Activated naive CD4-positive, alpha-beta T cell treated with anti-CD3 and anti-CD28 coated beads, Interleukin-2, amount 50 U/mL, for 72 hours (primary cell): ENCODE measurements around the gene ADAMTS12. TPM values are rescaled to one million over a fixed set of nuclear protein-coding genes. Genes with fewer than 3 reads are reported as not detected.

Experiments used
- ATAC-seq, 2 donors: fragments of 150-1000 bp; cut with Tn5 transposase; 2 replicates each; pipeline ENCODE4 v1.10.0; 2021; ENCODE audit warnings: mild to moderate bottlenecking in 2 of 2, moderate library complexity in 2 of 2
- DNase-seq, 2 donors: peaks; one replicate each; pipeline ENCODE4 v3.0.0; 2021 to 2022; ENCODE audit warnings: low spot score in 2 of 2
- H3K27ac Mint-ChIP-seq, 2 donors: one replicate each; pipeline ENCODE4 v1.8.0; 2022; ENCODE audit warnings: mild to moderate bottlenecking in 2 of 2, mixed read lengths in 2 of 2
- H3K36me3 Mint-ChIP-seq, 2 donors: one replicate each; pipeline ENCODE4 v1.8.0; 2022; ENCODE audit warnings: mixed read lengths in 2 of 2
- H3K9me3 Mint-ChIP-seq, 2 donors: one replicate each; pipeline ENCODE4 v1.8.0; 2022; ENCODE audit warnings: mixed read lengths in 2 of 2
- total RNA-seq, 2 donors: library from RNA; stranded (reverse); gene quantifications; one replicate each; pipeline ENCODE4 v1.2.3, GENCODE V29; 2022

The ADAMTS12 gene
- total RNA-seq, 2 donors from 2014 or later: not detected

- DNase-seq: no peak
- ATAC-seq: no peak
- Mint-ChIP-seq H3K27ac (no peak overlapping the region), H3K9me3 (peaks cover 5 to 7% of the 10 kb centered on the region in 2 donors), H3K36me3 (no peaks in the 10 kb centered on the region)
These were observed 252.3 kb downstream of the ADAMTS12 start for GRCh38 chr5:33639474-33639873.

- Mint-ChIP-seq H3K27ac (no peak overlapping the region), H3K9me3 (peaks cover 4% of the 10 kb centered on the region in 2 donors), H3K36me3 (no peaks in the 10 kb centered on the region)
- DNase-seq: no peak
- no peak for ATAC-seq
These were observed 254.8 kb downstream of the ADAMTS12 start for GRCh38 chr5:33637011-33637410.

- Mint-ChIP-seq H3K27ac (no peak overlapping the region), H3K9me3 (peaks cover 6 to 7% of the 10 kb centered on the region in 2 donors), H3K36me3 (no peaks in the 10 kb centered on the region)
- DNase-seq (no peak), ATAC-seq (no peak)
These were observed 256.2 kb downstream of the ADAMTS12 start for GRCh38 chr5:33635582-33635981.

DNA sequence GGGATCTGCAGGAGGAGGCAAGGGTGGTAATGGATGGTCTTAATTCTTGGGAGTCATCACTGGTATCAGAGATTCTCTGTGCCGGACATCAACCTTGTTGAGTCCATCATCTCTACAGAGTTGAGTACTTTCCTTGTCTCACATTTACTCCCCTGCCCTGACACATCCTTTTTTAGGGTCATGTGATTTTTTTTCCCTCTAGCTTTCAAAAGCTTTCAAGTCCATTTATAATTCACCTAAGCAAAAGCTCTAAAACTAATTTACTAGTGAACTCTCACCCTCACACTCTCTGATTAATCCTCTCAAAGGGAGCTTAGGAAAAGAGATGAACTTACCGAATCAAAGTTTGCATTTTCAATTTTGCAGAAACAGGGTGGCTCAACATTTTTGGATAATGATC lies 258.1 kb downstream of the ADAMTS12 start:
- Mint-ChIP-seq H3K27ac (no peak overlapping the region), H3K36me3 (no peaks in the 10 kb centered on the region), H3K9me3 (peaks cover 6 to 7% of the 10 kb centered on the region in 2 donors)
- ATAC-seq (no peak), DNase-seq (no peak)

DNA sequence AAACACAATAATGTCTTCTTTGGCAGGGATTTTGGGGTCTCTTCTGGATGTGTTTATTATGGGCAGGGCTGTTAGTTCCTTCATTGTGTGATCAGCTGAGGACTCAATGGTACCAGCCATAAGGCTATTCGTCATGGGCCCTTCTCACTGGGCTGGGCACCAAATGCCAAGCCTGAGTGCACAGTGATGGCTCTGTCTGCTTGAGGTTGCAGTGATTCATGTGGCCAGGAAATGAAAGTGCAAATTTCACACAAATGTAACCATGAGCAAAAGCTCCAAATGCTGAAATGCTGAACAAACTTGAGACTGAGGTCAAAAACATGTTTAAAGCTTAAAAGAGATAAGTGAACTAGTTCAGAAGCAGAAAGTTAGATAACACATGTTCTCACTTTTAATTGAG lies 260.0 kb downstream of the ADAMTS12 start:
- Mint-ChIP-seq H3K27ac (no peak overlapping the region), H3K9me3 (peaks cover 6 to 7% of the 10 kb centered on the region in 2 donors), H3K36me3 (no peaks in the 10 kb centered on the region)
- DNase-seq (no peak), ATAC-seq (no peak)

- Mint-ChIP-seq H3K36me3 (no peaks in the 10 kb centered on the region), H3K27ac (no peak overlapping the region), H3K9me3 (peaks cover 6 to 7% of the 10 kb centered on the region in 2 donors)
- ATAC-seq (no peak), DNase-seq (no peak)
These were observed 260.7 kb downstream of the ADAMTS12 start for GRCh38 chr5:33631139-33631538.

DNA sequence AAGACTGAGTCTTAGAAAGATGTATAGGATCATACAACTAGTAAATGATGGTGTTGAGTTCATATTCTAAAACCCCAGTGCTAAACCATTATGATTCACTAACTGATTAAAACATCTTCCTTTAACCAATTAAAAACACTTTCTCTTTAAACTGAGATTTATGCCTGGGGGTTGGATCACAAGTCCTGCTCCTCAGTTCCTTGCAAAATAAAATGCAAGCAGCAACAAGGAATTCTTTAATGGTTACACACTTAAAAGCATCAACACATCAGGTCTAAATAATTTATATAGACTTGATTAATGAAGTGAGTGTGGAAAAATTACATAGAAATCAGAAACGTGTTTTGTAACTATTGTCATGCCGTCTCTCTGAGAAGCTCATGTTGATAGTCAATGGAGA lies 261.8 kb downstream of the ADAMTS12 start:
- H3K9me3 Mint-ChIP-seq: peaks cover 6 to 7% of the 10 kb centered on the region in 2 donors
- ATAC-seq: no peak
- no peaks in the 10 kb centered on the region for H3K36me3 Mint-ChIP-seq
- no peak for DNase-seq
- H3K27ac Mint-ChIP-seq: no peak overlapping the region

- no peak overlapping the region for H3K27ac Mint-ChIP-seq
- ATAC-seq (no peak), DNase-seq (no peak)
- H3K36me3 Mint-ChIP-seq: no peaks in the 10 kb centered on the region
- peaks cover 6 to 7% of the 10 kb centered on the region in 2 donors for H3K9me3 Mint-ChIP-seq
These were observed 263.0 kb downstream of the ADAMTS12 start for GRCh38 chr5:33628796-33629195.

- Mint-ChIP-seq H3K9me3 (peaks cover 0 to 5% of the 10 kb centered on the region in 2 donors), H3K36me3 (no peaks in the 10 kb centered on the region), H3K27ac (no peak overlapping the region)
- no peak for DNase-seq
- no peak for ATAC-seq
These were observed 270.3 kb downstream of the ADAMTS12 start for GRCh38 chr5:33621514-33621913.

DNA sequence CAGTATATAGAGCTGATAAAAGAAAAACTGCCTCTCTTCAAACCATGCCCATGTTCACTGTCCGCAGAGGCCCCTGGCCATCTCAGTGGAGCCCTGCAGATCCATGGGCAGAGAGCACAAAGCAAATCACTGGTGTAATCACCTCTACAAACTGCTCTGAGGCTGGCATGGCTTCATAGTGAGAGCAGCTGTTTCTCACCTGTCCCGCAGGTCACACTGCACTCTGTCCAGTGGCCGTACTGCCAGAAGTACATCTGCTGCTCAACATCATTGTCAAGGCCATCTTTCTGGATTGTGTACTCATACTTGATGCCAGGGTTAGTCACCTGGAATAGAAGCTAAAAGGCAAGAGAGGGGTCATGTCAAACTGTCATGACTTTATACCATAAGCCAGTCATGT lies 277.8 kb downstream of the ADAMTS12 start:
- H3K27ac Mint-ChIP-seq: no peak overlapping the region
- DNase-seq: no peak
- no peaks in the 10 kb centered on the region for H3K36me3 Mint-ChIP-seq
- H3K9me3 Mint-ChIP-seq: no peaks in the 10 kb centered on the region
- no peak for ATAC-seq

DNA sequence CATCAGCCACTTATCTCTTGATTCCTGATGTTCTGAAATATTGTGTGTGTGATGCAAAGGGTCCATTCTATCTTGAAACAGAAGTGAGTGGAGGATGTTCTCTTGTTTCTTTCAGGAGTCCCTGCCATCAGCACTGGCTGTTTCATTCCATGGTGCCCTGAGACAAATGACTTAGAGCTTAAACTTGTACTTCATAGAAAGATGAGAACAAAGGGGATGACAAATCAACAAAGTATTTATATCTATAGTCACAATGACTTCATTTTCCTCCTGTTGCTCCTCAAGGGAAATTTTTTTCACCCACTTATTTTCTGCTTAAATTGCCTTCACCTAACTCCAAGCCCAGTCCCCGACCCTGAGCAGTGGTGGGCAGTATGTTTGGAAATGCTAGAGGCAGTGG lies 279.4 kb downstream of the ADAMTS12 start:
- ATAC-seq: no peak
- Mint-ChIP-seq H3K27ac (no peak overlapping the region), H3K9me3 (no peaks in the 10 kb centered on the region), H3K36me3 (no peaks in the 10 kb centered on the region)
- no peak for DNase-seq

DNA sequence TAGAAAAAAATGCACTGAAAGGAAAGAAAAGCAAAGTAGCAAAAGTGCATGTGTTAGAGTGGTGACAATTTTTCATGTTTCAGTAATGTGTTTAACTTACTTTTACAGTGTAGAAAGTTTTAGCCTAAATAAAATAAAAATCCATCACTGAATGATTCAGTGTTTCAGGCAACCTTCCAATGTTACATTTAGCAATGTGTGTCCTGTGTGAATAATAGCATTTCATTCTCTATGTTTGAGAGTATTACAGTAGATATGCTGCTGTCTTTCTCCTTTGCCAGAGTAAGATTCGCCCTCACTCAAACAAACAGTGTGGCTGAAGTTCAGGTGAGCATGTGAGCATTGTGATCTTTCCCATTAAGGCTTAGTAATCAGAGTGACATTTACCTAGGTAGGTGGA lies 279.9 kb downstream of the ADAMTS12 start:
- Mint-ChIP-seq H3K36me3 (no peaks in the 10 kb centered on the region), H3K9me3 (no peaks in the 10 kb centered on the region), H3K27ac (no peak overlapping the region)
- DNase-seq (no peak), ATAC-seq (no peak)

GRCh38 chr5:33608344-33609041 lies 283.3 kb downstream of the ADAMTS12 start:
- no peaks in the 10 kb centered on the region for H3K9me3 Mint-ChIP-seq
- no peaks in the 10 kb centered on the region for H3K36me3 Mint-ChIP-seq
- no peak overlapping the region for H3K27ac Mint-ChIP-seq
- ATAC-seq: no peak
- no peak for DNase-seq

GRCh38 chr5:33604503-33604902 lies 287.3 kb downstream of the ADAMTS12 start:
- DNase-seq: no peak
- Mint-ChIP-seq H3K27ac (no peak overlapping the region), H3K9me3 (no peaks in the 10 kb centered on the region), H3K36me3 (no peaks in the 10 kb centered on the region)
- ATAC-seq: no peak

GRCh38 chr5:33601881-33602280 lies 289.9 kb downstream of the ADAMTS12 start:
- Mint-ChIP-seq H3K27ac (no peak overlapping the region), H3K36me3 (no peaks in the 10 kb centered on the region), H3K9me3 (no peaks in the 10 kb centered on the region)
- ATAC-seq: no peak
- DNase-seq: no peak

DNA sequence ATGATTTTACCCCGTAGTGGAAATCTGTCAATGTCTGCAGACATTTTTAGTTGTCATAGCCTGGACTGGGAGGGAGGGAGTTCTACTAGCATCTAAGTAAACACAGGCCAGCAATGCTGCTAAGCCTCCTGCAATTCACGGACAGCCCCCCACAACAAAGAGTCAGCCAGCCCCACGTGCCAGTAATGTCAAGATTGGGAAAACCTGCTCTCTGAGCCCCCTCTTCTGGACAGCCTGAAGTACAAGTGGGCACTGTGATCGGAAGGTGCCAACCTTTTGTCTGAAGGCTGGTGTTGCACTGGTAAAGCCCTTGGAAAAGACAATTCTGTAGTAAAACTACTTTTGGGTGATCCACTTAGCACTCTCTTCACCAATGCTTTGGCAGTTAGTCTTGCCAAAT lies 296.5 kb downstream of the ADAMTS12 start:
- Mint-ChIP-seq H3K9me3 (no peaks in the 10 kb centered on the region), H3K27ac (no peak overlapping the region), H3K36me3 (no peaks in the 10 kb centered on the region)
- DNase-seq (no peak), ATAC-seq (no peak)

- no peak for ATAC-seq
- no peak overlapping the region for H3K27ac Mint-ChIP-seq
- no peaks in the 10 kb centered on the region for H3K9me3 Mint-ChIP-seq
- DNase-seq: no peak
- no peaks in the 10 kb centered on the region for H3K36me3 Mint-ChIP-seq
These were observed 297.8 kb downstream of the ADAMTS12 start for GRCh38 chr5:33594006-33594405.

DNA sequence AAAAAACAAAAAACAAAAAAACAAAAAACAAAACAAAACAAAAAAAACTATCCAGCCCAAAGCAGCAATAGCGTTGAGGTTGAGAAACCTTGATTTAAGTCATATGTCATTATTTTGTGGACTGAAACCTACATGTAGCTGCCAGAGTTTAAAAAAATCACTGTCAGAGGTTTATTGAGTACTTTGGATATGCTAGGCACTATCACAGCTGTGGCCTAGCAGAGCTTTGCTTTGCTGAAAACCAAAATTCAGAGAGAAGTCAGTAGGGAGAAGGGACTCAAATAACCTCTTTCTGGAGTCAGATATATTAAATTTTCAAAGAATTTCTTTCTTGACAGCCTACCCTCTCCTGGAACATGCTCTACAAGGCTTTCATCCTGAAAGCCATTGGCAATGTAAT lies 299.5 kb downstream of the ADAMTS12 start:
- no peaks in the 10 kb centered on the region for H3K9me3 Mint-ChIP-seq
- ATAC-seq: no peak
- no peak for DNase-seq
- no peaks in the 10 kb centered on the region for H3K36me3 Mint-ChIP-seq
- H3K27ac Mint-ChIP-seq: no peak overlapping the region
